HEK293 (cell line): Measurements from ENCODE around the gene IL3RA.

Source experiments
- CTCF ChIA-PET: fragments of 350-600 bp; formaldehyde crosslinking; extraction: SDS; loops from one replicate; lab custom pipeline; 2021; ENCODE audit warnings: antibody characterized with exemption; lab: Yijun Ruan, JAX
- POLR2A ChIA-PET: fragments of 300-600 bp; formaldehyde crosslinking; extraction: SDS; loops from one replicate; lab custom pipeline; 2020; ENCODE audit warnings: antibody characterized with exemption, inconsistent platforms; lab: Yijun Ruan, JAX
- H3K27ac ChIP-seq: fragments of 200-500 bp; sonication (Bioruptor generic); 2 replicates; pipeline ENCODE4 v1.5.1; 2014; ENCODE audit warnings: low read depth, low read length, control low read depth, inconsistent platforms; ENCODE audit errors: extremely low read depth
- H3K36me3 ChIP-seq, 2 experiments: fragments of 200-500 bp in 1 of 2; sonication (Bioruptor generic) in 1 of 2; 1 replicate in 1 of 2; 2 replicates in 1 of 2; pipeline ENCODE4 v1.5.1; 2014 to 2017; ENCODE audit warnings: inconsistent platforms in 2 of 2, low read length in 2 of 2; ENCODE audit not compliant: control insufficient read depth in 2 of 2, insufficient read depth in 1 of 2
- H3K4me1 ChIP-seq: fragments of 200-500 bp; sonication (Bioruptor generic); 2 replicates; pipeline ENCODE4 v1.5.1; 2014; ENCODE audit warnings: mild to moderate bottlenecking, low read length, inconsistent platforms; ENCODE audit not compliant: control insufficient read depth, insufficient read depth
- H3K4me3 ChIP-seq: 2 replicates; pipeline ENCODE4 v1.5.1; 2011; ENCODE audit warnings: low read depth, mild to moderate bottlenecking, control low read depth, low read length, moderate library complexity
- H3K9me3 ChIP-seq: fragments of 200-500 bp; sonication (Bioruptor generic); 2 replicates; pipeline ENCODE4 v1.5.1; 2014; ENCODE audit warnings: low read depth, low read length, inconsistent platforms; ENCODE audit not compliant: control insufficient read depth, insufficient read depth
- GFI1B ChIP-seq: fragments of 450-650 bp; formaldehyde crosslinking; IDR thresholded peaks from 2 replicates; pipeline ENCODE4 v1.5.1; 2016; ENCODE audit warnings: missing biosample characterization, missing genetic modification characterization
- KLF8 ChIP-seq: fragments of 450-650 bp; formaldehyde crosslinking; IDR thresholded peaks from 2 replicates; pipeline ENCODE4 v1.5.1; 2016; ENCODE audit warnings: missing biosample characterization, missing genetic modification characterization
- MEIS1 ChIP-seq: sonication (generic); formaldehyde crosslinking; IDR thresholded peaks from 2 replicates; pipeline ENCODE4 v1.8.1; 2022; ENCODE audit warnings: missing genetic modification reagents, mild to moderate bottlenecking, borderline replicate concordance
- MZF1 ChIP-seq: fragments of 450-650 bp; formaldehyde crosslinking; IDR thresholded peaks from 2 replicates; pipeline ENCODE4 v1.5.1; 2017; ENCODE audit warnings: missing biosample characterization, missing genetic modification characterization, borderline replicate concordance
- TRIM28 ChIP-seq: IDR thresholded peaks from 2 replicates; pipeline ENCODE4 v1.6.1; 2011; ENCODE audit warnings: low read length, control low read depth, borderline replicate concordance
- YY2 ChIP-seq: fragments of 450-650 bp; formaldehyde crosslinking; IDR thresholded peaks from 2 replicates; pipeline ENCODE4 v1.5.1; 2016; ENCODE audit warnings: missing biosample characterization, missing genetic modification characterization
- ZBTB48 ChIP-seq: fragments of 450-650 bp; formaldehyde crosslinking; IDR thresholded peaks from 2 replicates; pipeline ENCODE4 v1.5.1; 2016; ENCODE audit warnings: missing biosample characterization, missing genetic modification characterization
- ZNF2 ChIP-seq: fragments of 450-650 bp; formaldehyde crosslinking; IDR thresholded peaks from 2 replicates; pipeline ENCODE4 v1.5.1; 2016; ENCODE audit warnings: missing biosample characterization, missing genetic modification characterization
- ZNF202 ChIP-seq: fragments of 450-650 bp; formaldehyde crosslinking; IDR thresholded peaks from 2 replicates; pipeline ENCODE4 v1.5.1; 2016; ENCODE audit warnings: missing biosample characterization, missing genetic modification characterization, borderline replicate concordance
- ZNF24 ChIP-seq: fragments of 450-650 bp; formaldehyde crosslinking; IDR thresholded peaks from 2 replicates; pipeline ENCODE4 v1.5.1; 2016; ENCODE audit warnings: missing biosample characterization, missing genetic modification characterization
- ZNF366 ChIP-seq: fragments of 450-650 bp; formaldehyde crosslinking; conservative IDR thresholded peaks from 2 replicates; pipeline ENCODE4 v1.5.1; 2016; ENCODE audit warnings: missing biosample characterization, missing genetic modification characterization
- ZNF596 ChIP-seq: fragments of 450-650 bp; IDR thresholded peaks from 2 replicates; pipeline ENCODE4 v1.5.0; 2018; ENCODE audit warnings: missing biosample characterization, mild to moderate bottlenecking, missing genetic modification characterization, moderate library complexity
- ZNF600 ChIP-seq: fragments of 450-650 bp; formaldehyde crosslinking; IDR thresholded peaks from 2 replicates; pipeline ENCODE4 v1.5.1; 2016; ENCODE audit warnings: missing biosample characterization, missing genetic modification characterization
- ZNF645 ChIP-seq: fragments of 450-650 bp; formaldehyde crosslinking; IDR thresholded peaks from 2 replicates; pipeline ENCODE4; 2016; ENCODE audit warnings: missing biosample characterization, missing genetic modification characterization
- ZNF654 ChIP-seq: fragments of 450-650 bp; formaldehyde crosslinking; IDR thresholded peaks from 2 replicates; pipeline ENCODE4 v1.5.1; 2016; ENCODE audit warnings: low read depth, missing biosample characterization, missing genetic modification characterization
- TF ChIP-seq, protein P1 (sequence below): fragments of 450-650 bp; formaldehyde crosslinking; IDR thresholded peaks from 2 replicates; pipeline ENCODE4 v1.5.1; 2016; ENCODE audit warnings: missing biosample characterization, missing genetic modification characterization
- TF ChIP-seq, protein P2 (sequence below): fragments of 450-650 bp; IDR thresholded peaks from 2 replicates; pipeline ENCODE4 v1.5.1; 2018; ENCODE audit warnings: missing biosample characterization, mild to moderate bottlenecking, missing genetic modification characterization
- TF ChIP-seq, protein P3 (sequence below): fragments of 450-650 bp; formaldehyde crosslinking; IDR thresholded peaks from 2 replicates; pipeline ENCODE4 v1.5.1; 2017; ENCODE audit warnings: missing biosample characterization, missing genetic modification characterization
- TF ChIP-seq, protein P4 (sequence below): fragments of 450-650 bp; formaldehyde crosslinking; IDR thresholded peaks from 2 replicates; pipeline ENCODE4 v1.5.1; 2017; ENCODE audit warnings: missing biosample characterization, missing genetic modification characterization
- TF ChIP-seq, protein P5 (sequence below): fragments of 450-650 bp; formaldehyde crosslinking; IDR thresholded peaks from 2 replicates; pipeline ENCODE4 v1.5.1; 2017; ENCODE audit warnings: missing biosample characterization, missing genetic modification characterization

Gene IL3RA

GRCh38 chrX:1358793-1359476 is 22.4 kb downstream of the IL3RA start:
- TF ChIP-seq GFI1B (tag by site-specific recombination) (no peak), ZNF654 (tag by site-specific recombination) (no peak), KLF8 (tag by site-specific recombination) (no peak), ZNF24 (tag by site-specific recombination) (no peak), MEIS1 (CRISPR knock-in tag) (no peak), ZNF600 (tag by site-specific recombination) (no peak), YY2 (tag by site-specific recombination) (no peak), MZF1 (no peak), ZNF366 (tag by site-specific recombination) (no peak), ZNF2 (no peak), ZNF645 (tag by site-specific recombination) (no peak), ZNF596 (no peak), ZBTB48 (tag by site-specific recombination) (no peak)
- TF ChIP-seq, protein P1, sequence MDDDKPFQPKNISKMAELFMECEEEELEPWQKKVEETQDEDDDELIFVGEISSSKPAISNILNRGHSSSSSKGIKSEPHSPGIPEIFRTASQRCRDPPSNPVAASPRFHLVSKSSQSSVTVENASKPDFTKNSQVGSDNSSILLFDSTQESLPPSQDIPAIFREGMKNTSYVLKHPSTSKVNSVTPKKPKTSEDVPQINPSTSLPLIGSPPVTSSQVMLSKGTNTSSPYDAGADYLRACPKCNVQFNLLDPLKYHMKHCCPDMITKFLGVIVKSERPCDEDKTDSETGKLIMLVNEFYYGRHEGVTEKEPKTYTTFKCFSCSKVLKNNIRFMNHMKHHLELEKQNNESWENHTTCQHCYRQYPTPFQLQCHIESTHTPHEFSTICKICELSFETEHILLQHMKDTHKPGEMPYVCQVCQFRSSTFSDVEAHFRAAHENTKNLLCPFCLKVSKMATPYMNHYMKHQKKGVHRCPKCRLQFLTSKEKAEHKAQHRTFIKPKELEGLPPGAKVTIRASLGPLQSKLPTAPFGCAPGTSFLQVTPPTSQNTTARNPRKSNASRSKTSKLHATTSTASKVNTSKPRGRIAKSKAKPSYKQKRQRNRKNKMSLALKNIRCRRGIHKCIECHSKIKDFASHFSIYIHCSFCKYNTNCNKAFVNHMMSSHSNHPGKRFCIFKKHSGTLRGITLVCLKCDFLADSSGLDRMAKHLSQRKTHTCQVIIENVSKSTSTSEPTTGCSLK (tag by site-specific recombination) = no peak
- TF ChIP-seq, protein P2, sequence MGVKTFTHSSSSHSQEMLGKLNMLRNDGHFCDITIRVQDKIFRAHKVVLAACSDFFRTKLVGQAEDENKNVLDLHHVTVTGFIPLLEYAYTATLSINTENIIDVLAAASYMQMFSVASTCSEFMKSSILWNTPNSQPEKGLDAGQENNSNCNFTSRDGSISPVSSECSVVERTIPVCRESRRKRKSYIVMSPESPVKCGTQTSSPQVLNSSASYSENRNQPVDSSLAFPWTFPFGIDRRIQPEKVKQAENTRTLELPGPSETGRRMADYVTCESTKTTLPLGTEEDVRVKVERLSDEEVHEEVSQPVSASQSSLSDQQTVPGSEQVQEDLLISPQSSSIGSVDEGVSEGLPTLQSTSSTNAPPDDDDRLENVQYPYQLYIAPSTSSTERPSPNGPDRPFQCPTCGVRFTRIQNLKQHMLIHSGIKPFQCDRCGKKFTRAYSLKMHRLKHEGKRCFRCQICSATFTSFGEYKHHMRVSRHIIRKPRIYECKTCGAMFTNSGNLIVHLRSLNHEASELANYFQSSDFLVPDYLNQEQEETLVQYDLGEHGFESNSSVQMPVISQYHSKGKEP = no peak
- TF ChIP-seq, protein P3, sequence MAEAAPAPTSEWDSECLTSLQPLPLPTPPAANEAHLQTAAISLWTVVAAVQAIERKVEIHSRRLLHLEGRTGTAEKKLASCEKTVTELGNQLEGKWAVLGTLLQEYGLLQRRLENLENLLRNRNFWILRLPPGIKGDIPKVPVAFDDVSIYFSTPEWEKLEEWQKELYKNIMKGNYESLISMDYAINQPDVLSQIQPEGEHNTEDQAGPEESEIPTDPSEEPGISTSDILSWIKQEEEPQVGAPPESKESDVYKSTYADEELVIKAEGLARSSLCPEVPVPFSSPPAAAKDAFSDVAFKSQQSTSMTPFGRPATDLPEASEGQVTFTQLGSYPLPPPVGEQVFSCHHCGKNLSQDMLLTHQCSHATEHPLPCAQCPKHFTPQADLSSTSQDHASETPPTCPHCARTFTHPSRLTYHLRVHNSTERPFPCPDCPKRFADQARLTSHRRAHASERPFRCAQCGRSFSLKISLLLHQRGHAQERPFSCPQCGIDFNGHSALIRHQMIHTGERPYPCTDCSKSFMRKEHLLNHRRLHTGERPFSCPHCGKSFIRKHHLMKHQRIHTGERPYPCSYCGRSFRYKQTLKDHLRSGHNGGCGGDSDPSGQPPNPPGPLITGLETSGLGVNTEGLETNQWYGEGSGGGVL (tag by site-specific recombination) = no peak
- TF ChIP-seq, protein P4, sequence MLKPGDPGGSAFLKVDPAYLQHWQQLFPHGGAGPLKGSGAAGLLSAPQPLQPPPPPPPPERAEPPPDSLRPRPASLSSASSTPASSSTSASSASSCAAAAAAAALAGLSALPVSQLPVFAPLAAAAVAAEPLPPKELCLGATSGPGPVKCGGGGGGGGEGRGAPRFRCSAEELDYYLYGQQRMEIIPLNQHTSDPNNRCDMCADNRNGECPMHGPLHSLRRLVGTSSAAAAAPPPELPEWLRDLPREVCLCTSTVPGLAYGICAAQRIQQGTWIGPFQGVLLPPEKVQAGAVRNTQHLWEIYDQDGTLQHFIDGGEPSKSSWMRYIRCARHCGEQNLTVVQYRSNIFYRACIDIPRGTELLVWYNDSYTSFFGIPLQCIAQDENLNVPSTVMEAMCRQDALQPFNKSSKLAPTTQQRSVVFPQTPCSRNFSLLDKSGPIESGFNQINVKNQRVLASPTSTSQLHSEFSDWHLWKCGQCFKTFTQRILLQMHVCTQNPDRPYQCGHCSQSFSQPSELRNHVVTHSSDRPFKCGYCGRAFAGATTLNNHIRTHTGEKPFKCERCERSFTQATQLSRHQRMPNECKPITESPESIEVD (tag by site-specific recombination) = no peak
- ChIA-PET POLR2A (no interaction called here), CTCF (no interaction called here)

DNA sequence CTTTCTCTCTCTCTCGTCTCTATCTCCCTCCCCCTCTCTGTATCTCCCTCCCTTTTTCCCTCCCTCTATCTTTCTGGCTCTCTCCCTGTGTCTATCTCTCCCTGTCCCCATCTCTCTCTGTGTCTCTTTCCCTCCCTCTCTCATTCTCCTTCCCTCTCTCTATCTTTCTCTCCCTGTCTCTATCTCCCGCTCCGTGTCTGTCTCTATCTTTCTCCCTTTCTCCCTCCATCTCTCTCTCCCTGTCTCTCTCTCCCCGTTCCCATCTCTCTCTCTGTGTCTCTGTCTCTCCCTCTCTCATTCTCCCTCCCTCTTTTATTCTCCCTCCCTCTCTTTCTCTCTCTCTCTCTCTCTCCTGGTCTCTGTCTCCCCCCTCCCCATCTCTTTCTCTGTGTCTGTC is 22.9 kb downstream of the IL3RA start:
- TF ChIP-seq, protein P5, sequence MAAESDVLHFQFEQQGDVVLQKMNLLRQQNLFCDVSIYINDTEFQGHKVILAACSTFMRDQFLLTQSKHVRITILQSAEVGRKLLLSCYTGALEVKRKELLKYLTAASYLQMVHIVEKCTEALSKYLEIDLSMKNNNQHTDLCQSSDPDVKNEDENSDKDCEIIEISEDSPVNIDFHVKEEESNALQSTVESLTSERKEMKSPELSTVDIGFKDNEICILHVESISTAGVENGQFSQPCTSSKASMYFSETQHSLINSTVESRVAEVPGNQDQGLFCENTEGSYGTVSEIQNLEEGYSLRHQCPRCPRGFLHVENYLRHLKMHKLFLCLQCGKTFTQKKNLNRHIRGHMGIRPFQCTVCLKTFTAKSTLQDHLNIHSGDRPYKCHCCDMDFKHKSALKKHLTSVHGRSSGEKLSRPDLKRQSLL (tag by site-specific recombination) = peak; percentile 75; the same call in 1 of the 2 replicates
- TF ChIP-seq ZNF366 (tag by site-specific recombination) (peak; percentile 87), TRIM28 (no peak), ZNF202 (tag by site-specific recombination) (peak; percentile 58), ZNF596 (peak; percentile 92; the same call in 1 of the 2 replicates)
- CTCF ChIA-PET = no interaction called here

More at GRCh38 chrX:1358793-1359476, 22.4 kb downstream of the IL3RA start:
- Histone ChIP-seq H3K36me3 (no peaks in the 10 kb centered on the region), H3K27ac (no peak overlapping the region), H3K4me3 (no peak overlapping the region), H3K9me3 (no peaks in the 10 kb centered on the region), H3K4me1 (no peaks in the 10 kb centered on the region)

More for the DNA sequence above, 22.9 kb downstream of the IL3RA start:
- Histone ChIP-seq H3K27ac (no peak overlapping the region), H3K4me3 (no peak overlapping the region), H3K4me1 (no peaks in the 10 kb centered on the region), H3K9me3 (no peaks in the 10 kb centered on the region), H3K36me3 (no peaks in the 10 kb centered on the region; a peak in 1 of 3 replicates)
- POLR2A ChIA-PET = no interaction called here
